ENCODE results near the gene TBX5.

TBX5 gene

GRCh38 chr12:114430306-114430705 is 24.4 kb upstream of the TBX5 start:
- DNase-seq, result no peak

GRCh38 chr12:114425031-114425626 is 19.2 kb upstream of the TBX5 start:
- no peak for DNase-seq

- no peak for DNase-seq
Observed at GRCh38 chr12:114420944-114421335, 15.0 kb upstream of the TBX5 start.

DNA sequence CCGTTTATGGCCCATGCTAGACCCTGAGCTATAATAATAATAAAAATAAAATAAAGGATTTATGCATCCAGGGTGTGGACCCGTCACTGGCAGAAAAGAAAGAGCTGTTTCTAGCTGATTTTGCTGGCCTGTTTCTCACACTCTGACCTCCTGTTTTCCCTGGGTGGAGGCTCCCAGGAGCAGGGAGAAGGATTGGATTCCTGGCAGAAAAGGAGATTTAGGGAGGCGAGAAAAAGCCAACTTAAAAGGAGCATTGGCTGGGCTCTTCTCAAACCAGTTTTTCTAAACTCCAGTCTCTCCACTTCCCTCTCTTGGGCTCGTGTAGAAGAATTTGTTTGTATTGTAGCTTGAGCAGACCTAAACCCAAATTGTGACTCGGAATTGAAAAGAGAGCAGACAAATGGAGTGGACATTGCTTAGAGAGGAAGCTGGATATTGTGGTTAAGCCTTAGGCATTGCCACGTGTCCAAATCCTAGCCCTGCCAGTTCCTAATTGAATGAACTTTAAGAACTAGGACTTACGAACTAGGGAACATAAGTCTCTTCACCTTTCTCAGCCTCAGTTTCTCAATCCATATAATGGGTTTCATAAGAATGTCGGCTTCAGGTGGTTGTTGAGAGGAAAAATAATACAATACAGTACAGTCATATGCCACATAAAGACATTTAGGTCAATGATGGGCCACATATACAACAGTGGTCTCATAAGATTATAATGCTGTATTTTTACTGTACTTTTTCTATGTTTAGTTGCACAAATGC is 14.4 kb upstream of the TBX5 start:
- no peak for DNase-seq

- DNase-seq, result no peak
Observed at GRCh38 chr12:114416028-114416427, 10.1 kb upstream of the TBX5 start.

- no peak for DNase-seq
Observed at GRCh38 chr12:114415525-114415868, 9.6 kb upstream of the TBX5 start.

DNA sequence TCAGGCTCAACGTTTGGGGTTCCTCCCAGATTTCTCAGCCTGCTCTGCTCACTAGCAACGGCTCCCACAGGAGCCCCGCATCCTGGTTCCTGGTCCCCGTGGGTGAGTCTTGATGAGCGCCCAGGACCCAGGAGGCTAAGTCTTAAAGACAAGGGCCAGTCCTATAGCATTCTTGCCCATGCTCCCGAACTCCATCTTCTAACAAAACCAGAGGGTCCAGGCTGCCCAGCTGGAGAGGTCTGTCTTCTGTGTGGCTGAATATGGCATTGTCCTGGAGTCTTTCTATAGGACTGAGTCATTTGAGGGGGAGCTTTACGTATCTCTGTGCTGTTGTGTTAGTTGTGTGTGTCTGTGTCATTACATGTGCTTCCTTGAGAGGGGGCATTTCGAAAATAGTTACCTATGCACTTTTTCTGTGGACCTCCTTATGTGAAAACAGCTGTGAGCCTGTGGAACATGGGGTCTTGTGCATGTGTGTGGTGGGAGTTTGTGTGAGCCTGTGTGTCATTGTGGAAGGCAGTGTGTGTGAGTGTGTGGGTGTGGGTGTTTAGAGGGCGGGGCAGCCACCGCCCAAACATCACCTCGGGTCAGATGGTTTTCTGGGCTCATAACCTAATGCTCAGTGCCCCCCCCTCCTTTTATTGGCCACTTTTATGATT is 9.1 kb upstream of the TBX5 start:
- no peak for DNase-seq

GRCh38 chr12:114414031-114414865 is 8.3 kb upstream of the TBX5 start:
- no peak for DNase-seq

GRCh38 chr12:114412825-114413749 is 7.1 kb upstream of the TBX5 start:
- DNase-seq, result no peak

GRCh38 chr12:114412307-114412706 is 6.4 kb upstream of the TBX5 start:
- DNase-seq, result no peak

- no peak for DNase-seq
Observed at GRCh38 chr12:114411071-114411837, 5.3 kb upstream of the TBX5 start.

- DNase-seq, result no peak
Observed at GRCh38 chr12:114409852-114410600, 4.1 kb upstream of the TBX5 start.

GRCh38 chr12:114408886-114409851 is 3.2 kb upstream of the TBX5 start:
- no peak for DNase-seq

GRCh38 chr12:114408471-114408885 is 2.5 kb upstream of the TBX5 start:
- no peak for DNase-seq

DNA sequence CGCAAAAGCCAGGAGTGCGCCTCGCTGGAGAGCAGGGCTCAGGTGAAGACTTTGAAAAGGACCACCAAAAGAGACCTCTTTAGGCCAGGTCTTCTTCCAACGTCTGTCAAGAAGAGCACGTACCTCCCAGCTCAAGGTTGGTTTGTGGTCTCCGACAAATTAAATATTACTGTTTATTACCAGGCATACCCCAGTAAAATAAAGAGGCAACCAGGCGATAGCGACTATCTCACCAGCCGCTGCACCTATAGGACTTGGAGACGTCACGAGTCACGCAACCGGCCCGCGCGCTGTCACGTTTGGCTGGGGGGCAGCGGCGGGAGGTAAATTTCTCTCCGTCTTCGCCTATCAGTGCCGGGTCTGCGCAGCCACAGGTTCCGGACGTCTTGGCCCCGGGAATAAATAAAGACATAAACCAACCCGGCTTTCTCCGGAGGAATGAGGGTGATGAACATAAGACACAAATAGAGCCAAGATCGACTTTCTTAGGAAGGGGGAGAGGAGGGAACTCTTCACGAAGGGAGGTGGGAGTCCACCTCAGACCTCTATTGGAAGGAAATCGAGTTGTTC is 2.0 kb upstream of the TBX5 start:
- DNase-seq, result no peak

- DNase-seq, result no peak
Observed at GRCh38 chr12:114406984-114407841, 1.3 kb upstream of the TBX5 start.

GRCh38 chr12:114406316-114406983 is 506 bp upstream of the TBX5 start:
- DNase-seq, result no peak
